ENCODE measurements around the gene MINDY4. TPM values are rescaled to one million over a fixed set of nuclear protein-coding genes. Genes with fewer than 3 reads are reported as not detected.

The MINDY4 gene
- total and polyA plus RNA-seq, 2 of the 8 experiments (the other 6 are each of a cell fraction or from before 2014, with no cell fraction given) = 1.3 to 3.6 TPM

- TF ChIP-seq JUND (IDR thresholded peaks at IDR 0.05; ENCODE audit: low read length) (no peak), CEBPB (IDR thresholded peaks at IDR 0.05; ENCODE audit: low read depth, low read length) (no peak), SAP30 (IDR thresholded peaks at IDR 0.05; ENCODE audit: insufficient read depth, insufficient replicate concordance, low read length) (no peak), SIX5 (IDR thresholded peaks at IDR 0.05; ENCODE audit: low read depth, low read length) (no peak)
- TF ChIP-seq, protein P1, sequence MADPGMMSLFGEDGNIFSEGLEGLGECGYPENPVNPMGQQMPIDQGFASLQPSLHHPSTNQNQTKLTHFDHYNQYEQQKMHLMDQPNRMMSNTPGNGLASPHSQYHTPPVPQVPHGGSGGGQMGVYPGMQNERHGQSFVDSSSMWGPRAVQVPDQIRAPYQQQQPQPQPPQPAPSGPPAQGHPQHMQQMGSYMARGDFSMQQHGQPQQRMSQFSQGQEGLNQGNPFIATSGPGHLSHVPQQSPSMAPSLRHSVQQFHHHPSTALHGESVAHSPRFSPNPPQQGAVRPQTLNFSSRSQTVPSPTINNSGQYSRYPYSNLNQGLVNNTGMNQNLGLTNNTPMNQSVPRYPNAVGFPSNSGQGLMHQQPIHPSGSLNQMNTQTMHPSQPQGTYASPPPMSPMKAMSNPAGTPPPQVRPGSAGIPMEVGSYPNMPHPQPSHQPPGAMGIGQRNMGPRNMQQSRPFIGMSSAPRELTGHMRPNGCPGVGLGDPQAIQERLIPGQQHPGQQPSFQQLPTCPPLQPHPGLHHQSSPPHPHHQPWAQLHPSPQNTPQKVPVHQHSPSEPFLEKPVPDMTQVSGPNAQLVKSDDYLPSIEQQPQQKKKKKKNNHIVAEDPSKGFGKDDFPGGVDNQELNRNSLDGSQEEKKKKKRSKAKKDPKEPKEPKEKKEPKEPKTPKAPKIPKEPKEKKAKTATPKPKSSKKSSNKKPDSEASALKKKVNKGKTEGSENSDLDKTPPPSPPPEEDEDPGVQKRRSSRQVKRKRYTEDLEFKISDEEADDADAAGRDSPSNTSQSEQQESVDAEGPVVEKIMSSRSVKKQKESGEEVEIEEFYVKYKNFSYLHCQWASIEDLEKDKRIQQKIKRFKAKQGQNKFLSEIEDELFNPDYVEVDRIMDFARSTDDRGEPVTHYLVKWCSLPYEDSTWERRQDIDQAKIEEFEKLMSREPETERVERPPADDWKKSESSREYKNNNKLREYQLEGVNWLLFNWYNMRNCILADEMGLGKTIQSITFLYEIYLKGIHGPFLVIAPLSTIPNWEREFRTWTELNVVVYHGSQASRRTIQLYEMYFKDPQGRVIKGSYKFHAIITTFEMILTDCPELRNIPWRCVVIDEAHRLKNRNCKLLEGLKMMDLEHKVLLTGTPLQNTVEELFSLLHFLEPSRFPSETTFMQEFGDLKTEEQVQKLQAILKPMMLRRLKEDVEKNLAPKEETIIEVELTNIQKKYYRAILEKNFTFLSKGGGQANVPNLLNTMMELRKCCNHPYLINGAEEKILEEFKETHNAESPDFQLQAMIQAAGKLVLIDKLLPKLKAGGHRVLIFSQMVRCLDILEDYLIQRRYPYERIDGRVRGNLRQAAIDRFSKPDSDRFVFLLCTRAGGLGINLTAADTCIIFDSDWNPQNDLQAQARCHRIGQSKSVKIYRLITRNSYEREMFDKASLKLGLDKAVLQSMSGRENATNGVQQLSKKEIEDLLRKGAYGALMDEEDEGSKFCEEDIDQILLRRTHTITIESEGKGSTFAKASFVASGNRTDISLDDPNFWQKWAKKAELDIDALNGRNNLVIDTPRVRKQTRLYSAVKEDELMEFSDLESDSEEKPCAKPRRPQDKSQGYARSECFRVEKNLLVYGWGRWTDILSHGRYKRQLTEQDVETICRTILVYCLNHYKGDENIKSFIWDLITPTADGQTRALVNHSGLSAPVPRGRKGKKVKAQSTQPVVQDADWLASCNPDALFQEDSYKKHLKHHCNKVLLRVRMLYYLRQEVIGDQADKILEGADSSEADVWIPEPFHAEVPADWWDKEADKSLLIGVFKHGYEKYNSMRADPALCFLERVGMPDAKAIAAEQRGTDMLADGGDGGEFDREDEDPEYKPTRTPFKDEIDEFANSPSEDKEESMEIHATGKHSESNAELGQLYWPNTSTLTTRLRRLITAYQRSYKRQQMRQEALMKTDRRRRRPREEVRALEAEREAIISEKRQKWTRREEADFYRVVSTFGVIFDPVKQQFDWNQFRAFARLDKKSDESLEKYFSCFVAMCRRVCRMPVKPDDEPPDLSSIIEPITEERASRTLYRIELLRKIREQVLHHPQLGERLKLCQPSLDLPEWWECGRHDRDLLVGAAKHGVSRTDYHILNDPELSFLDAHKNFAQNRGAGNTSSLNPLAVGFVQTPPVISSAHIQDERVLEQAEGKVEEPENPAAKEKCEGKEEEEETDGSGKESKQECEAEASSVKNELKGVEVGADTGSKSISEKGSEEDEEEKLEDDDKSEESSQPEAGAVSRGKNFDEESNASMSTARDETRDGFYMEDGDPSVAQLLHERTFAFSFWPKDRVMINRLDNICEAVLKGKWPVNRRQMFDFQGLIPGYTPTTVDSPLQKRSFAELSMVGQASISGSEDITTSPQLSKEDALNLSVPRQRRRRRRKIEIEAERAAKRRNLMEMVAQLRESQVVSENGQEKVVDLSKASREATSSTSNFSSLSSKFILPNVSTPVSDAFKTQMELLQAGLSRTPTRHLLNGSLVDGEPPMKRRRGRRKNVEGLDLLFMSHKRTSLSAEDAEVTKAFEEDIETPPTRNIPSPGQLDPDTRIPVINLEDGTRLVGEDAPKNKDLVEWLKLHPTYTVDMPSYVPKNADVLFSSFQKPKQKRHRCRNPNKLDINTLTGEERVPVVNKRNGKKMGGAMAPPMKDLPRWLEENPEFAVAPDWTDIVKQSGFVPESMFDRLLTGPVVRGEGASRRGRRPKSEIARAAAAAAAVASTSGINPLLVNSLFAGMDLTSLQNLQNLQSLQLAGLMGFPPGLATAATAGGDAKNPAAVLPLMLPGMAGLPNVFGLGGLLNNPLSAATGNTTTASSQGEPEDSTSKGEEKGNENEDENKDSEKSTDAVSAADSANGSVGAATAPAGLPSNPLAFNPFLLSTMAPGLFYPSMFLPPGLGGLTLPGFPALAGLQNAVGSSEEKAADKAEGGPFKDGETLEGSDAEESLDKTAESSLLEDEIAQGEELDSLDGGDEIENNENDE (IDR thresholded peaks at IDR 0.05; ENCODE audit: insufficient replicate concordance, low read length) = no peak
- TF ChIP-seq, protein P2, sequence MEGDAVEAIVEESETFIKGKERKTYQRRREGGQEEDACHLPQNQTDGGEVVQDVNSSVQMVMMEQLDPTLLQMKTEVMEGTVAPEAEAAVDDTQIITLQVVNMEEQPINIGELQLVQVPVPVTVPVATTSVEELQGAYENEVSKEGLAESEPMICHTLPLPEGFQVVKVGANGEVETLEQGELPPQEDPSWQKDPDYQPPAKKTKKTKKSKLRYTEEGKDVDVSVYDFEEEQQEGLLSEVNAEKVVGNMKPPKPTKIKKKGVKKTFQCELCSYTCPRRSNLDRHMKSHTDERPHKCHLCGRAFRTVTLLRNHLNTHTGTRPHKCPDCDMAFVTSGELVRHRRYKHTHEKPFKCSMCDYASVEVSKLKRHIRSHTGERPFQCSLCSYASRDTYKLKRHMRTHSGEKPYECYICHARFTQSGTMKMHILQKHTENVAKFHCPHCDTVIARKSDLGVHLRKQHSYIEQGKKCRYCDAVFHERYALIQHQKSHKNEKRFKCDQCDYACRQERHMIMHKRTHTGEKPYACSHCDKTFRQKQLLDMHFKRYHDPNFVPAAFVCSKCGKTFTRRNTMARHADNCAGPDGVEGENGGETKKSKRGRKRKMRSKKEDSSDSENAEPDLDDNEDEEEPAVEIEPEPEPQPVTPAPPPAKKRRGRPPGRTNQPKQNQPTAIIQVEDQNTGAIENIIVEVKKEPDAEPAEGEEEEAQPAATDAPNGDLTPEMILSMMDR (IDR thresholded peaks at IDR 0.05; ENCODE audit: control extremely low read depth in 1 of 3, insufficient read depth in 1 of 3, low read depth in 1 of 3, low read length in 3 of 3) = peak in 2 of 3 experiments; percentile 68 to 88; a peak in 3 of 4 replicates
- TF ChIP-seq, protein P3, sequence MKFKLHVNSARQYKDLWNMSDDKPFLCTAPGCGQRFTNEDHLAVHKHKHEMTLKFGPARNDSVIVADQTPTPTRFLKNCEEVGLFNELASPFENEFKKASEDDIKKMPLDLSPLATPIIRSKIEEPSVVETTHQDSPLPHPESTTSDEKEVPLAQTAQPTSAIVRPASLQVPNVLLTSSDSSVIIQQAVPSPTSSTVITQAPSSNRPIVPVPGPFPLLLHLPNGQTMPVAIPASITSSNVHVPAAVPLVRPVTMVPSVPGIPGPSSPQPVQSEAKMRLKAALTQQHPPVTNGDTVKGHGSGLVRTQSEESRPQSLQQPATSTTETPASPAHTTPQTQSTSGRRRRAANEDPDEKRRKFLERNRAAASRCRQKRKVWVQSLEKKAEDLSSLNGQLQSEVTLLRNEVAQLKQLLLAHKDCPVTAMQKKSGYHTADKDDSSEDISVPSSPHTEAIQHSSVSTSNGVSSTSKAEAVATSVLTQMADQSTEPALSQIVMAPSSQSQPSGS (IDR thresholded peaks at IDR 0.05; ENCODE audit: low read length) = no peak
These were observed 137.5 kb downstream of the MINDY4 start (continued) for GRCh38 chr7:30908681-30909080.

All from H1 (cell line).